ENCODE results near the gene STARD3.

The STARD3 gene

DNA sequence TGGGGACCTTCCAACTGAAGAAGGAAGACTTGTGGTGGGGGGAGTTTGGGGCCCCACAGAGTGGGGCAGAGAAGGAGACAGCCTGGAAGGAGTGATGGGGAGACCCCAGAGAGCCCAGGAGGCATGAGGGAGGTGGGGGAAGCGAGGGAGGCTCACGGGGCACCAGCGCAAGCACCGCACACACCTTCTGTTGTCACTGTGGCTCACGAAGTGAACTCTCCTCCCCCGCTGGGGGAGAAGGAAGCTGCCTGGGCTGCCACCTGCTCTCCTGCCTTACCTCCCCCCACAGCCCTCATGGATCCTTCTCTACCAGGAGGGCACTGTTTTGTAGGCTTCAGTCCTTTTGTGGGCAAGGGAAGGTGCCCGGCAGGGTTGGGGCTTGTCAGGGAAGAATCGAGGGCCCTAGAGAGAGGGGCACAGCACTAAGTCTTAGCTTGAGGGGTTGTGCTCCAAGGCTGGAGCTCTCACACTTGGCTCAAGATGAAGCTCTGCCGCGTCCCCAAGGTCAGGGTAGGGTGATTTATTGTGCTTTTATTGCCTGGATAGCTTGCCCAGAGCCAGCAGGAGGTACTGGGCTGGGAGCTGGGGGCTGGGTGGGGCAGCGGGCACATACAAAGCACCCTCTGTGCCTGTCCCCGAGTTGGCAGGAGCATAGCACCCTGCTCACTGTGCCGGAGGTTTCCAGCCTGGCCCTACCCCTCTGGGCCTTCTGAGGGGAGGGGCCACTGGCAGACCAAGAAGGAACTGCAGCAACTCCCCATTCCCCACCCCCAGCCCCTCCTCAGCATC, 4.6 kb upstream of the STARD3 start:
- FAIRE-seq (no peak), DNase-seq (ENCODE audit: insufficient read length, low spot score) (no peak)
- TF ChIP-seq POU2F2 (IDR thresholded peaks at IDR 0.05; ENCODE audit: low read depth, low read length) (no peak), POLR2AphosphoS5 (IDR thresholded peaks at IDR 0.05; ENCODE audit: low read depth, low read length) (no peak), PAX5 (IDR thresholded peaks at IDR 0.05; ENCODE audit: insufficient read depth, low read length, severe bottlenecking) (no peak), SPI1 (IDR thresholded peaks at IDR 0.05; ENCODE audit: low read depth, low read length) (no peak)

DNA sequence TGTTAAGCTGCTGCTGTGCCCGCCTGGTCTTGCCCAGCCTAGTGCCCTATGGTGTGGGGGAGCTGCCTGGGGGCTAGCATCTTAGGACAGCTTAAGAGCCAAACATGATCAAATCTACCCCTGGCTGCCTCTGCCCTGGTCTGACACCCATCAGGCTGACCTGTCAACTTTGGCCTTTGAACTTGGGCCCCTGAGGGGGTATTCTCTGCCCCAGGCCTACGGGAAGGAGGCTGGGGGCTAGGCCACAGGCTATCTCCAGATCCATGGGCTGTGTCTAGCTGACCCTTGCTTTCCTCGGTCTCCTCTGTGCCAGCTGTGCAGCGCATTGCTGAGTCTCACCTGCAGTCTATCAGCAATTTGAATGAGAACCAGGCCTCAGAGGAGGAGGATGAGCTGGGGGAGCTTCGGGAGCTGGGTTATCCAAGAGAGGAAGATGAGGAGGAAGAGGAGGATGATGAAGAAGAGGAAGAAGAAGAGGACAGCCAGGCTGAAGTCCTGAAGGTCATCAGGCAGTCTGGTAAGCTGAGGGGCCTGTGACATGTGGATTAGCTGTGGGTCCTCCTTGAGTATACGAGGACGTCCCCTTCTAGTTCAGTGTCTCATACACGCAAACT, 3.3 kb upstream of the STARD3 start:
- TF ChIP-seq TAF1 (IDR thresholded peaks at IDR 0.05; ENCODE audit: low read depth, low read length), result no peak
- no peak for TF ChIP-seq PAX5 (IDR thresholded peaks at IDR 0.05; ENCODE audit: insufficient read depth, low read length, severe bottlenecking)
- no peak for TF ChIP-seq POLR2AphosphoS5 (IDR thresholded peaks at IDR 0.05; ENCODE audit: low read depth, low read length)
- no peak for TF ChIP-seq POLR2A (IDR thresholded peaks at IDR 0.05; ENCODE audit: low read depth, low read length)
- no peak for TF ChIP-seq SPI1 (IDR thresholded peaks at IDR 0.05; ENCODE audit: low read depth, low read length)
- no peak for TF ChIP-seq POU2F2 (IDR thresholded peaks at IDR 0.05; ENCODE audit: low read depth, low read length)
- FAIRE-seq (no peak), DNase-seq (ENCODE audit: insufficient read length, low spot score) (no peak)

DNA sequence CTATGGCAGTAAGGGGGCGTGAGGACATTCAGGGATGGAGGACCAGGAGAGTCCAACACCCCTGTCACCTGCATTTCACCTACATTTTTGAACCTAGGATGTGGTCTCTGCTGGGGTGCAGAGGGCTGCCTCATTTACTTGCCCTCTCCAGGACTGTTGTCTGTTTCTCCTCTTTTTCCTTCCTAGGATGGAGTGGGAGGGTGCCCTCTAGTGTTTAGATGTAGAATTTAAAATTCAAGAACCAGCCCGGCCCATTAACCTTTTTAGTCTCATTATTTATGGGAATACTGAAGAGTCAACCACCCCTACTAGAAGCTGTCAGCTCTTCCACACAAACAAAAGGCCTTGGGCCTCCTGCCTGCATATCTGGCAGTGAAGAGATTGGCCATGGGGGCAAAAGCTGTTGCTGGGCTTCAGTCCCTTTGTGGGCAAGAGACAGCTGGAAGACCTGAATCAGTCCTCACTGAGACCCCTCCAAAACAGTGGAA, 2.5 kb upstream of the STARD3 start:
- FAIRE-seq, result no peak
- TF ChIP-seq SPI1 (IDR thresholded peaks at IDR 0.05; ENCODE audit: low read depth, low read length) (no peak), POLR2AphosphoS5 (IDR thresholded peaks at IDR 0.05; ENCODE audit: low read depth, low read length) (no peak), POLR2A (IDR thresholded peaks at IDR 0.05; ENCODE audit: low read depth, low read length) (no peak), PAX5 (IDR thresholded peaks at IDR 0.05; ENCODE audit: insufficient read depth, low read length, severe bottlenecking) (no peak), TAF1 (IDR thresholded peaks at IDR 0.05; ENCODE audit: low read depth, low read length) (no peak), POU2F2 (IDR thresholded peaks at IDR 0.05; ENCODE audit: low read depth, low read length) (no peak)
- no peak for DNase-seq (ENCODE audit: insufficient read length, low spot score)

DNA sequence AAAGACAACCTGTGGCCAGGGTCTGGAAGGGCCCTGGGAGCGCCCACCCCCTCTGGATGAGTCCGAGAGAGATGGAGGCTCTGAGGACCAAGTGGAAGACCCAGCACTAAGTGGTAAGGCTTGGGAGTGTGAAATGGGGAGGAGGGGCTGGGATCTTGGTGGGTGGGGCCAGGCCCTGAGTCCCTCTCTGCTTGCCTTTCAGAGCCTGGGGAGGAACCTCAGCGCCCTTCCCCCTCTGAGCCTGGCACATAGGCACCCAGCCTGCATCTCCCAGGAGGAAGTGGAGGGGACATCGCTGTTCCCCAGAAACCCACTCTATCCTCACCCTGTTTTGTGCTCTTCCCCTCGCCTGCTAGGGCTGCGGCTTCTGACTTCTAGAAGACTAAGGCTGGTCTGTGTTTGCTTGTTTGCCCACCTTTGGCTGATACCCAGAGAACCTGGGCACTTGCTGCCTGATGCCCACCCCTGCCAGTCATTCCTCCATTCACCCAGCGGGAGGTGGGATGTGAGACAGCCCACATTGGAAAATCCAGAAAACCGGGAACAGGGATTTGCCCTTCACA, 1.2 kb upstream of the STARD3 start:
- FAIRE-seq, result no peak
- DNase-seq (ENCODE audit: insufficient read length, low spot score), result no peak
- TF ChIP-seq TAF1 (IDR thresholded peaks at IDR 0.05; ENCODE audit: low read depth, low read length), result no peak
- no peak for TF ChIP-seq POU2F2 (IDR thresholded peaks at IDR 0.05; ENCODE audit: low read depth, low read length)
- no peak for TF ChIP-seq POLR2A (IDR thresholded peaks at IDR 0.05; ENCODE audit: low read depth, low read length)
- no peak for TF ChIP-seq SPI1 (IDR thresholded peaks at IDR 0.05; ENCODE audit: low read depth, low read length)
- TF ChIP-seq PAX5 (IDR thresholded peaks at IDR 0.05; ENCODE audit: insufficient read depth, low read length, severe bottlenecking), result no peak
- TF ChIP-seq POLR2AphosphoS5 (IDR thresholded peaks at IDR 0.05; ENCODE audit: low read depth, low read length), result no peak

DNA sequence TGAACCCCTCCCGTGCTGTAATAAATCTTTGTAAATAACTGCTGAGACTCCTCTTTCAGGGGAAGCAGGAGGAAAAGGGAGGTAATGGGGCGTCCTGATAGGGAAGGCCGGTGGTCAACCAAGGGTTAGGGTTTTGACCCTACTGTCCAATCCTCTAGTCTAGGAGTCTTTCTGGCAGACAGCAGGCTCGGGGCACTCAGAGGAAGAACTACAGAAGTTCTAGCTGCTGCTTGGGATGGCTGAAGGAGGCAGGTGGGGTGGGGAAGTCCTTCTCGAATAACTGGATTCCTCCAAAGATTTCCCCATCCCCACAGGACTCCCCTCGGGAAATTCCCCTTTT, 387 bp upstream of the STARD3 start:
- FAIRE-seq, result no peak
- TF ChIP-seq PAX5 (IDR thresholded peaks at IDR 0.05; ENCODE audit: insufficient read depth, low read length, severe bottlenecking) (no peak), SPI1 (IDR thresholded peaks at IDR 0.05; ENCODE audit: low read depth, low read length) (no peak), POLR2AphosphoS5 (IDR thresholded peaks at IDR 0.05; ENCODE audit: low read depth, low read length) (no peak), TAF1 (IDR thresholded peaks at IDR 0.05; ENCODE audit: low read depth, low read length) (no peak), POU2F2 (IDR thresholded peaks at IDR 0.05; ENCODE audit: low read depth, low read length) (no peak), POLR2A (IDR thresholded peaks at IDR 0.05; ENCODE audit: low read depth, low read length) (no peak)
- no peak for DNase-seq (ENCODE audit: insufficient read length, low spot score)

DNA sequence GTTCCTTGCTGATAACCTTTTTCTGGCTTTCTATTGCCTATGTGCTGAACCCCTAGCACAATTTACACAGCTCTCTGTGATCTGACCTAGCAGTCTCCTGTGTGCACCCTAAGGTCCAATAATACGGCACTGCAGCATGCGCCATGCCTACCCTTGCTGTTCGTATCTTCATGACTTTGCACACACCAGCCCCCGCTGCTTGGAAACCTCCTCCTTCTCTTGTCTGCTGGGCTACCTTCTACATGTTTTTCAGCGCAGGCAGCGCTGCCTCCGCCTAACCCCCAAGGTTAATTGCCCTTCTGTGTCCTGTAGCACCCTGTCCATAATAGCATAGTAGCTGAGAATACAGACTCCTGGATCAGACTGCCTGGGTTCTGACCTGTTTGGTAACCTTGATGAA, 1.4 kb downstream of the STARD3 start:
- DNase-seq (ENCODE audit: insufficient read length, low spot score) (no peak), FAIRE-seq (no peak)
- TF ChIP-seq POLR2A (IDR thresholded peaks at IDR 0.05; ENCODE audit: low read depth, low read length) (no peak), POU2F2 (IDR thresholded peaks at IDR 0.05; ENCODE audit: low read depth, low read length) (no peak), SPI1 (IDR thresholded peaks at IDR 0.05; ENCODE audit: low read depth, low read length) (no peak), TAF1 (IDR thresholded peaks at IDR 0.05; ENCODE audit: low read depth, low read length) (no peak), PAX5 (IDR thresholded peaks at IDR 0.05; ENCODE audit: insufficient read depth, low read length, severe bottlenecking) (no peak), POLR2AphosphoS5 (IDR thresholded peaks at IDR 0.05; ENCODE audit: low read depth, low read length) (no peak)

DNA sequence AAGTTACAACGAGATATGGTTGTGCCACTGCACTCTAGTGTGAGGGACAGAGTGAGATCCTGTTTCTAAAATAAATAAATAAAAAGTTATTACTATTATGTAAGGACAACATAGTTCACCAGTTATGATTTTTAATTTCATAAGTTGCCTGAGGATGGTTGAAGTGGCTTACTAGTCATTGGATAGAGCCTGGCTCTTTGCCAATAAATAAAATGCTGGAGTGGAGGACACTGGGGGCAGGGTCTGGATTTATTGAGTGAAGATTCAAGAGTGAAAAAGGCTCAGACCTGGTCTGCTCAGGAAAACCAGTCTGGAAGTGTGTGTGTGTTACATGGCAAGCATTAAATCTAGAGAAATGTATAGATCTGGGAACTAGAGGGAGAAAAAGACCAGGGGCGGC, 2.1 kb downstream of the STARD3 start:
- DNase-seq (ENCODE audit: insufficient read length, low spot score), result no peak
- TF ChIP-seq POU2F2 (IDR thresholded peaks at IDR 0.05; ENCODE audit: low read depth, low read length), result no peak
- no peak for TF ChIP-seq TAF1 (IDR thresholded peaks at IDR 0.05; ENCODE audit: low read depth, low read length)
- no peak for TF ChIP-seq POLR2A (IDR thresholded peaks at IDR 0.05; ENCODE audit: low read depth, low read length)
- TF ChIP-seq PAX5 (IDR thresholded peaks at IDR 0.05; ENCODE audit: insufficient read depth, low read length, severe bottlenecking), result no peak
- no peak for TF ChIP-seq SPI1 (IDR thresholded peaks at IDR 0.05; ENCODE audit: low read depth, low read length)
- no peak for TF ChIP-seq POLR2AphosphoS5 (IDR thresholded peaks at IDR 0.05; ENCODE audit: low read depth, low read length)
- no peak for FAIRE-seq

DNA sequence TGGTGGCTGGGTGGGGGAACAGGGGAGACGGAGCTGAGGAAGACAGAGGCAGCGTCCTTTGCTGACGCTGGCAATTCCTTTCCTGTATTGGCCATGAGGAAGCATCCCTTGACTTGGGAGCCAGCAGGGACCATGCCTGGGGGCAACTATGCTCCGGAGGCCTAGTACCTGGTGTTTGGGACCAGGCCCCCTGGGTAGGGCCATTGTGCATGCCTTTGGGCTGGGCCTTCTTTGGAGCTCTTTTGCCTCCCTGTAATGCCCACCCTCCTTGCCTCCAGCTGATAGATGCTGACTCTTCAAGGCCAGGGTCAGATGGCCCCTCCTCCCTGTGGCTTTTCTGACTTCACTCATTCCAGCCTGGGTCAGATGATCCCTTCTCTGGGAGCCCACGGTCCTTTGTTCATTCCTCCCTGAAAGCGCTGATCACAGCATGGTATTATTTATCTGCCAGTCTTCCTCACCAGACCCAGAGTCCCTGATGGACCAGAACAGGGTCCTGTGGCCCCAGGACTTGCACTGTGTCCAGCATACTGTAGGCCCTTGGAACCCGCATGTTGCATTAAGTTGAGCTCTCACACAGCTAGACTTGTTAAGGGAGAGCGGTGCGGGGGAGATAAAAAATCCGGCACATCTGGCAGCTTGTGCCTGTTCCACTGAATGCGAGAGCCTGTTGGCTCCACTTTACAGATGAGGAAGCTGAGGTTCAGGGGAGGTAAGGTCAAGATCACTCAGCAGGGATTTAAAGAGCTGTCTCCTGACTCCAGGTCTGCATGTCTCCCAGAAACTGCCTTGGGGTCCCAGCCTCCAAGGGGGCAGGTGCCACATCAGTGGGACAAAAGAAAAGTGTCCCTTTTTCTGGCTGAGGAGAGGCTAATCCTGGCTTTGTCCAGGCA, 2.9 kb downstream of the STARD3 start:
- DNase-seq (ENCODE audit: insufficient read length, low spot score) (no peak), FAIRE-seq (no peak)
- TF ChIP-seq TAF1 (IDR thresholded peaks at IDR 0.05; ENCODE audit: low read depth, low read length) (no peak), POLR2AphosphoS5 (IDR thresholded peaks at IDR 0.05; ENCODE audit: low read depth, low read length) (no peak), SPI1 (IDR thresholded peaks at IDR 0.05; ENCODE audit: low read depth, low read length) (no peak)

DNA sequence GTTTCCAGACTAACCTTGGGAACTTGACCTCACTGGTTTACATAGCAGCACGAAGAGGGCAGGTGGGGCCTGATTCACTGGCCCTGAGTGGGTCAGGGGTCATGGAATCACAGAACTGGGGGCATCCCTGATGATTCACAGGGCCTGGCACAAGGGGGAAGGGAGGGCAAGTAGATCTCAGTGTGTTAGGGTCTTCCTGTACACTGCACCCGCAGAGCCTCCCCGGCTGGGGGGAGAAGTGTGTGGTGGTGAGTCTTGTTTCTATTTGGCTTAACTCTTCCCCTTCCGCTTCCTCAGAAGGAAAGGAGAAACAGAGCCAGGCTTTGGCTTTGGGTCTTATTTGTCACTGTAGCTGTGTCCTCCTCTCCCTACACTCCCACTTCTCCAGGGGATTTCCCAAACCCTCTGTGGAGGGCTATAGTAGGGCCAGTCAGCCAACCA, 3.7 kb downstream of the STARD3 start:
- FAIRE-seq, result no peak
- no peak for DNase-seq (ENCODE audit: insufficient read length, low spot score)
- TF ChIP-seq TAF1 (IDR thresholded peaks at IDR 0.05; ENCODE audit: low read depth, low read length) (no peak), SPI1 (IDR thresholded peaks at IDR 0.05; ENCODE audit: low read depth, low read length) (no peak), POLR2AphosphoS5 (IDR thresholded peaks at IDR 0.05; ENCODE audit: low read depth, low read length) (no peak), POU2F2 (IDR thresholded peaks at IDR 0.05; ENCODE audit: low read depth, low read length) (no peak), PAX5 (IDR thresholded peaks at IDR 0.05; ENCODE audit: insufficient read depth, low read length, severe bottlenecking) (no peak), POLR2A (IDR thresholded peaks at IDR 0.05; ENCODE audit: low read depth, low read length) (no peak)
